ENCODE data around the gene CTU1.

Gene CTU1

DNA sequence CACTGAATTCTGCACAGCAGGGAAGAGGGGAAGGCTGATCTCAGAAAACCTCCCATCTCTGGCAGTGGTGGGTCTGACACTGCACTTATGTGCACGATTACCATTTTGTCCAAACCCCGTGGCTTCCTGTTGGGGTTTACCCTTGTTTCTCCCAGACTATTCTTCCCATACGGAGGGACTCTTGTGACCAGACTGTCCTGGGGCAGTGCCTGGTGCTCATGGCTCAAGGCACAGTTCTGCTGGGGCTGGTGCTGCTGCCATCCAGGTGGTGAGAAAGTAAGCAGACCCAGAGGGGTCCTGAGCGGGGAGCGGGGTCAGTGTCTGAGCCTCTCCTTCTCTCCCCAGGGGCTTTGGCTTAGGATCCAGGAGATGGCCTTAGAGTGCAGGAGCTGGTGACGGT, 11.4 kb upstream of the CTU1 start:
- Histone ChIP-seq H3K4me3 (no peak overlapping the region), H3K27ac (peak overlapping the region in 1 of 2 donors; percentile 7)
- no peak for DNase-seq (ENCODE audit: low spot score)
- TF ChIP-seq, protein P1, sequence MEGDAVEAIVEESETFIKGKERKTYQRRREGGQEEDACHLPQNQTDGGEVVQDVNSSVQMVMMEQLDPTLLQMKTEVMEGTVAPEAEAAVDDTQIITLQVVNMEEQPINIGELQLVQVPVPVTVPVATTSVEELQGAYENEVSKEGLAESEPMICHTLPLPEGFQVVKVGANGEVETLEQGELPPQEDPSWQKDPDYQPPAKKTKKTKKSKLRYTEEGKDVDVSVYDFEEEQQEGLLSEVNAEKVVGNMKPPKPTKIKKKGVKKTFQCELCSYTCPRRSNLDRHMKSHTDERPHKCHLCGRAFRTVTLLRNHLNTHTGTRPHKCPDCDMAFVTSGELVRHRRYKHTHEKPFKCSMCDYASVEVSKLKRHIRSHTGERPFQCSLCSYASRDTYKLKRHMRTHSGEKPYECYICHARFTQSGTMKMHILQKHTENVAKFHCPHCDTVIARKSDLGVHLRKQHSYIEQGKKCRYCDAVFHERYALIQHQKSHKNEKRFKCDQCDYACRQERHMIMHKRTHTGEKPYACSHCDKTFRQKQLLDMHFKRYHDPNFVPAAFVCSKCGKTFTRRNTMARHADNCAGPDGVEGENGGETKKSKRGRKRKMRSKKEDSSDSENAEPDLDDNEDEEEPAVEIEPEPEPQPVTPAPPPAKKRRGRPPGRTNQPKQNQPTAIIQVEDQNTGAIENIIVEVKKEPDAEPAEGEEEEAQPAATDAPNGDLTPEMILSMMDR (IDR thresholded peaks at IDR 0.05) = no peak

DNA sequence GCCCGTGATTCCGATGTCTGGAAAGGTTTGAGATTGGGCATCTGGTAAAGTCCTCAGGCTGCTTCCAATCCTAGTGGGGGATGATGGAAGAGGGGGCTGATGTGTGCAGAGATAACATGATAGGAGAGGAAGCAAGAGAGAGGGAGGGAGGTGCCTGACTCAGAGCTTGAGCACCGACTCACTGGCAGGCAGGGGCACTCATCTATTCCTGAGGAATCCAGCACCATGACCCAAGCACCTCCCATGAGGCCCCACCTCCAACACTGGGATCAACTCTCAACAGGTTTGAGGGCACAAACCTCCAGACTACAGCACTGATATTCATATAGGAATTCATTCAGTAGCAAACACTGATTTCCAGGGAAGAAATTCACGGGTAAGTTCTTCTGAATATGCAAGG, 10.9 kb upstream of the CTU1 start:
- Histone ChIP-seq H3K4me3 (no peak overlapping the region), H3K27ac (no peak overlapping the region)
- no peak for DNase-seq (ENCODE audit: low spot score)
- TF ChIP-seq, protein P1 (IDR thresholded peaks at IDR 0.05) = no peak

DNA sequence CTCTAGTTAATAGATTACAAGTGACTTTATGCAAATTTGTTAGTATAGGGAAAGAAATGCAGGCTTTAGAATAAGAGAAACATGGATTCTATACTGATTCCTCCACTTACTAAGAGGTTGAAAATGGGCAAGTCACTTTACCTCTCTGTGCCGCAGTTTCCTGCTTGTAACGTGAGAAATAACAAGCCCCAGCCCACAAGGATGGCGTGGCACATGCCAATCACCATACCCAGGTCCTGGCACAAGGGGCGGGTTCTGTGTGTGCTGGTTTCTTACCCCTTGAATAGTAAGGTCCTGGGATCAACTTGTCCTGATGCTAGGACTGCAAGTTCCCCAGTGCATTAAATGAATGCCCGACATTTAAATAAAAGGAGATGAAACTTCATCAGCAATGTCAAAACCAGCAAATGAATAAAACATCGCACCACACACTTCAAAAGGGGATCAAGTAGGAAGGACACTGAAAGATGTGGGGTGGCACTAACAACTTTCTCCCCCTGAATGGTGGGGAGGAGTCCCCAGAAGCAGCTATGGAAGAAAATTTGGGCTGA, 8.6 kb upstream of the CTU1 start:
- no peak overlapping the region for H3K27ac ChIP-seq

DNA sequence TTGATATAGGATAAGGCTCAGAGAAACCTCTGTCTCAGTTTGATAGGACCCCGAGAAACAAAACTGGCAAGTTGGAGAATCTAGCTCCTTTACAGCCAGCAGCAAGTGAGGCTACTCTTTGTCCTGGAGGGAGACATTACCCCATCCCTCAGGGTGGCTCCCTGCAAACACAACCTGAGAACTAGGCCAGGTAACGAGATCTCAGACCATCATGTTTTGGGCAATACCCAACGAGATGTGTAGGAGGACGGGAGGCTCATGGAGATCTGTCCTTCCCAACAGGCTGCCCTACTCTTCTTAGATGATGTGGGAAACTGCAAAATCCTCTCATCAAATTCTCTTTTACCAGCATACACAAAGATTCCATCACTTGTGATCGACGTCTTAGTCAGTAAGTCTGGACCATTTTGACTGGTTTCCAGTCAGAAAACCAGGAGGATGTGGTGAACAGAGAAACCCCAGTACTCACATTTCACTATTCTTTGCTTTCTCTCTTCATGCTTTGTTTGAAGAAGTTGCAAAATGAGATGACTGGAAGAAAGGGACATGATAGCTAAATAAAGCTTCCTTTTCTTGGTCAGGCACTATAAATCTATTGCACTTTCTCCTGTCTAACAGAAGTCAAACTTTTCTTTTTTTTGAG, 6.0 kb upstream of the CTU1 start:
- Histone ChIP-seq H3K4me3 (no peak overlapping the region), H3K27ac (no peak overlapping the region)
- TF ChIP-seq, protein P1 (IDR thresholded peaks at IDR 0.05) = no peak
- DNase-seq (ENCODE audit: low spot score) = no peak

More for the DNA sequence above, 8.6 kb upstream of the CTU1 start:
- TF ChIP-seq, protein P1 (IDR thresholded peaks at IDR 0.05) = no peak
- no peak overlapping the region for H3K4me3 ChIP-seq
- no peak for DNase-seq (ENCODE audit: low spot score)

DNA sequence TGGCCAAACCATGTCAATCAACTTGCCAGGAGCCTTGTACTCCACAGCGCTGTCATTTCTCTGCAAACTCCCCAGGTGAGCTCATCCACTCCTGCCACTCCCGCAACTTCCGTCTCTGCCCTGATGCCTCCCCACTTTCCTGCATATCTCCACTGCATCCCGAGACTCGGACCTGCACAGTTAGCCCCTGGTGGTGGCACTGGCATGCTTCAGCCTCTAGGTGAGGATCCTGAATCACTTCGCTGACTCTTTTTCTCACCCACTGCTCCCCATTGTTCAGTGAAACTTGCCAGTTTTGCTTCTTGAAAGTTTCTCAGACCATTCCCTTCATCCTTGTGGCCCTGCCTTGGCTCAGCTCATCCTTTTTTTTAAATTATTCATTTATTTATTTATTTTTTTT, 3.4 kb upstream of the CTU1 start:
- no peak for DNase-seq (ENCODE audit: low spot score)
- no peak overlapping the region for H3K4me3 ChIP-seq
- H3K27ac ChIP-seq = no peak overlapping the region
- TF ChIP-seq, protein P1 (IDR thresholded peaks at IDR 0.05) = no peak

DNA sequence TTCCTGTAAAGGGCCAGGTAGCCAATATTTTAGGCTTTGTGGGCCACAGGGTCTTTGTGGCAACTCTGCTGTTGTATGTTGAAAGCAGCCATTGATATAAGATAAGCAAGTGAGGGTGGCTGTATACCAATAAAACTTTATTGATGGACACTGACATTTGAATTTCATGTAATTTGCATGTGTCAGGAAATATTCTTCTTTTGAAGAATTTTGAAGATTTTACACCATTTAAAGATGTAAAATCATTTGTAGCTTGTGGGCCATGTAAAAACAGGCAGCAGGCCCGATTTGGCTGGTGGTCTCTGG, 2.4 kb upstream of the CTU1 start:
- no peak for DNase-seq (ENCODE audit: low spot score)
- H3K4me3 ChIP-seq = no peak overlapping the region
- TF ChIP-seq, protein P1 (IDR thresholded peaks at IDR 0.05) = no peak

DNA sequence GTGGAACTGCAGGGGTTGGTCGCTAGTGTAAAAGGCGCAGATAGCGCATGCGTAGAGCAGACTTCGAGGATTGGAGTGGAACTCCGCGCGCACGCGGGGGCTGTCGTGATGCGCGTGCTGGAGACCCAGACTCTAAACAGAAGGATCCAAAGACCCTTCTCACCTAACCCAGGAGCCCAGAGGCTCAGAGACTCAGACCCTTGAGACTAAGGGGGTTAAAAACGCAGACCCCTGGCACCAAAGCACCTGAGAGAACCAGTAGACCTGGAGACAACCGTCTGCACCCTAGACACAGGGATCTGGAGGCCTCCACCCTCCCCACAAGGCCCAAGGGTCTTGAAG, 567 bp upstream of the CTU1 start:
- Histone ChIP-seq H3K27ac (peak overlapping the region; percentile 23 to 72), H3K4me3 (peak overlapping the region; percentile 83)
- TF ChIP-seq, protein P1 (IDR thresholded peaks at IDR 0.05) = no peak
- DNase-seq (ENCODE audit: low spot score) = no peak

More for the DNA sequence above, 2.4 kb upstream of the CTU1 start:
- H3K27ac ChIP-seq = no peak overlapping the region

Data from coronary artery (tissue), 2 donors.